ENCODE results near the gene TM7SF2. TPM values are rescaled to one million over a fixed set of nuclear protein-coding genes. Genes with fewer than 3 reads are reported as not detected.
"Not testable (repeated sequence)": the region's sequence is repeated elsewhere in the genome, so short reads cannot be mapped to it uniquely, and the experiment has no call there.

The TM7SF2 gene
- total RNA-seq, 4 donors from 2014 or later, result 29.4 to 59.5 (median 42.3) TPM

- H3K27me3 ChIP-seq, result no peaks in the 10 kb centered on the region
- H3K36me3 ChIP-seq, result peaks cover 0 to 21% (median 5%) of the 10 kb centered on the region in 4 donors
- peak overlapping the region; percentile 58 to 94 (median 70) for H3K27ac ChIP-seq
- intact Hi-C loops (cut with DNase I; ENCODE audit: low total_unique reads), result loop anchor here (5.0 kb wide), 1 partner anchor 91 kb away; the partner anchor contains the start of gene SNX15
- H3K4me3 ChIP-seq, result no peak overlapping the region
- H3K4me1 ChIP-seq, result peaks cover 26 to 48% (median 34%) of the 10 kb centered on the region in 4 donors
- no peak for DNase-seq
- TF ChIP-seq POLR2A (IDR thresholded peaks at IDR 0.05), result no peak
- TF ChIP-seq EP300 (IDR thresholded peaks at IDR 0.05; ENCODE audit: low read depth), result no peak
- no peak for TF ChIP-seq CTCF (IDR thresholded peaks at IDR 0.05)
- H3K9me3 ChIP-seq, result no peaks in the 10 kb centered on the region
- WGBS, 2 donors (ENCODE audit: low coverage in 1 of 2), result 67 to 80% methylated on average over 10 to 18 of the region's 18 CpGs
- in situ Hi-C loops (cut with MboI; ENCODE audit: low pct_ligation_motif_present in 1 of 4, low pct_unique_long_range_greater_than_20kb in 1 of 4, low sequenced_read_pairs in 3 of 4), result no loop called here
Measured at GRCh38 chr11:65118097-65118837, 6.6 kb downstream of the TM7SF2 start.

- Histone ChIP-seq H3K4me1 (peaks cover 23 to 47% (median 34%) of the 10 kb centered on the region in 4 donors), H3K27ac (peak overlapping the region in 3 of 4 donors; percentile 58 to 76 (median 64)), H3K36me3 (peaks cover 0 to 21% (median 5%) of the 10 kb centered on the region in 4 donors)
- DNase-seq; H3K27me3 ChIP-seq; in situ Hi-C loops (cut with MboI; ENCODE audit: low pct_ligation_motif_present in 1 of 4, low pct_unique_long_range_greater_than_20kb in 1 of 4, low sequenced_read_pairs in 3 of 4); H3K9me3 ChIP-seq; H3K4me3 ChIP-seq: not testable (repeated sequence)
- 88 to 95% methylated on average over 4 to 18 of the region's 18 CpGs for WGBS, 2 donors (ENCODE audit: low coverage in 1 of 2)
- intact Hi-C loops (cut with DNase I; ENCODE audit: low total_unique reads), result loop anchor here (5.0 kb wide), 1 partner anchor 92 kb away; the partner anchor contains the start of gene SNX15
Measured at GRCh38 chr11:65118891-65119669, 7.4 kb downstream of the TM7SF2 start.

- in situ Hi-C loops (cut with MboI; ENCODE audit: low pct_ligation_motif_present in 1 of 4, low pct_unique_long_range_greater_than_20kb in 1 of 4, low sequenced_read_pairs in 3 of 4), result no loop called here
- intact Hi-C loops (cut with DNase I; ENCODE audit: low total_unique reads), result loop anchor here (5.0 kb wide), 1 partner anchor 92 kb away; the partner anchor contains the start of gene SNX15
- no peak for DNase-seq
Measured at GRCh38 chr11:65119670-65119995, 8.0 kb downstream of the TM7SF2 start.

GRCh38 chr11:65120831-65121230 lies 9.2 kb downstream of the TM7SF2 start:
- peaks cover 0 to 35% (median 8%) of the 10 kb centered on the region in 4 donors for H3K36me3 ChIP-seq
- DNase-seq, result no peak
- no peaks in the 10 kb centered on the region for H3K9me3 ChIP-seq
- WGBS, 2 donors (ENCODE audit: low coverage in 1 of 2), result 69 to 70% methylated on average over 2 to 3 of the region's 3 CpGs
- in situ Hi-C loops (cut with MboI; ENCODE audit: low pct_ligation_motif_present in 1 of 4, low pct_unique_long_range_greater_than_20kb in 1 of 4, low sequenced_read_pairs in 3 of 4) (no loop called here), intact Hi-C loops (cut with DNase I; ENCODE audit: low total_unique reads) (no loop called here)
- H3K4me1 ChIP-seq, result peaks cover 22 to 43% (median 32%) of the 10 kb centered on the region in 4 donors
- no peaks in the 10 kb centered on the region for H3K27me3 ChIP-seq
- H3K4me3 ChIP-seq, result peak overlapping the region in 2 of 4 donors; percentile 71 to 94
- TF ChIP-seq CTCF (IDR thresholded peaks at IDR 0.05), result no peak
- no peak for TF ChIP-seq EP300 (IDR thresholded peaks at IDR 0.05; ENCODE audit: low read depth)
- TF ChIP-seq POLR2AphosphoS5 (IDR thresholded peaks at IDR 0.05), result no peak
- peak overlapping the region; percentile 89 to 97 (median 96) for H3K27ac ChIP-seq

More at GRCh38 chr11:65119670-65119995, 8.0 kb downstream of the TM7SF2 start:
- H3K36me3 ChIP-seq, result peaks cover 0 to 23% (median 5%) of the 10 kb centered on the region in 4 donors
- no peak overlapping the region for H3K27ac ChIP-seq
- H3K4me3 ChIP-seq, result no peak overlapping the region
- no peaks in the 10 kb centered on the region for H3K27me3 ChIP-seq
- peaks cover 23 to 47% (median 34%) of the 10 kb centered on the region in 4 donors for H3K4me1 ChIP-seq
- no peaks in the 10 kb centered on the region for H3K9me3 ChIP-seq
- no peak for TF ChIP-seq CTCF (IDR thresholded peaks at IDR 0.05)
- TF ChIP-seq POLR2A (IDR thresholded peaks at IDR 0.05), result no peak
- no peak for TF ChIP-seq POLR2AphosphoS5 (IDR thresholded peaks at IDR 0.05)
- TF ChIP-seq EP300 (IDR thresholded peaks at IDR 0.05; ENCODE audit: low read depth), result no peak
